HepG2 (cell line): ENCODE data around the gene SMYD2. TPM values are rescaled to one million over a fixed set of nuclear protein-coding genes. Genes with fewer than 3 reads are reported as not detected.
A peak's percentile ranks its signal among the peaks of the same experiment; 100 is the strongest.

Experiments
- ATAC-seq: fragments of 200-7000 bp; cut with Tn5 transposase; 3 replicates; pipeline ENCODE4 v1.9.1; 2020; ENCODE audit warnings: mild to moderate bottlenecking, moderate library complexity
- BruUV-seq: library from RNA; stranded (reverse); fragments of 400-500 nt; replicated peaks from 2 replicates; lab custom pipeline; 2021; lab: Mats Ljungman, UMichigan
- CTCF ChIA-PET: fragments of 300-600 bp; formaldehyde crosslinking; extraction: SDS; loops from one replicate; lab custom pipeline; 2021; ENCODE audit warnings: low total read pairs, inconsistent platforms, low intra/inter-chr PET ratio; lab: Yijun Ruan, JAX
- POLR2A ChIA-PET: fragments of 350-600 bp; sonication (Branson Sonifier 250); formaldehyde crosslinking; loops from one replicate; lab custom pipeline; 2020; ENCODE audit warnings: antibody characterized with exemption, inconsistent platforms; lab: Yijun Ruan, JAX
- DNase-seq: peaks from one replicate; pipeline ENCODE4 v3.0.0-alpha.2; 2015; ENCODE audit warnings: low spot score
- FAIRE-seq: peaks from 3 replicates; lab custom pipeline; 2011; peaks lifted over from hg19 to GRCh38; lab: Jason Lieb, UNC
- H2AFZ ChIP-seq: one replicate; pipeline ENCODE4 v1.6.1; 2011; ENCODE audit warnings: low read length, inconsistent platforms
- H3K27ac ChIP-seq: fragments of 300-600 bp; 3 replicates; pipeline ENCODE4 v1.8.0; 2011; ENCODE audit warnings: mixed run types, mild to moderate bottlenecking, mixed read lengths, low read length, inconsistent platforms; ENCODE audit not compliant: insufficient read depth; ENCODE audit errors: extremely low read length
- H3K27me3 ChIP-seq, 2 experiments: fragments of 200-600 bp in 1 of 2; 2 replicates in 1 of 2; 3 replicates in 1 of 2; pipeline versions ENCODE4 v1.6.0 to v1.8.0; 2011; ENCODE audit warnings: low read length in 2 of 2, mild to moderate bottlenecking in 2 of 2, moderate library complexity in 2 of 2, inconsistent platforms in 1 of 2; ENCODE audit not compliant: insufficient read depth in 2 of 2, control insufficient read depth in 1 of 2
- H3K36me3 ChIP-seq, 2 experiments: fragments of 200-600 bp in 1 of 2; replicated peaks in 1 of 2; 2 replicates in 1 of 2; 3 replicates in 1 of 2; pipeline versions ENCODE4 v1.5.1 to v1.8.0; 2011; ENCODE audit warnings: low read length in 2 of 2, inconsistent platforms in 1 of 2; ENCODE audit not compliant: insufficient read depth in 2 of 2, control insufficient read depth in 1 of 2
- H3K4me1 ChIP-seq: 2 replicates; pipeline ENCODE4 v1.5.1; 2012; ENCODE audit warnings: low read length, inconsistent platforms; ENCODE audit not compliant: insufficient read depth
- H3K4me2 ChIP-seq: 2 replicates; pipeline ENCODE4 v1.6.0; 2011; ENCODE audit warnings: low read depth, low read length, inconsistent platforms
- H3K4me3 ChIP-seq, 3 experiments: fragments of 200-600 bp in 1 of 3; sonication (generic), shearing (Covaris generic) in 1 of 3; replicated peaks in 1 of 3; 2 replicates each; pipeline ENCODE4 v1.5.1; 2011 to 2016; ENCODE audit warnings: low read length in 3 of 3, inconsistent platforms in 2 of 3, low read depth in 2 of 3, mild to moderate bottlenecking in 2 of 3, control low read depth in 1 of 3, mixed read lengths in 1 of 3; ENCODE audit not compliant: insufficient read depth in 1 of 3
- H3K79me2 ChIP-seq: one replicate; pipeline ENCODE4 v1.6.1; 2011; ENCODE audit warnings: low read length, inconsistent platforms; ENCODE audit not compliant: insufficient read depth
- H3K9ac ChIP-seq: 2 replicates; pipeline ENCODE4 v1.6.0; 2011; ENCODE audit warnings: mild to moderate bottlenecking, low read depth, low read length, inconsistent platforms; ENCODE audit not compliant: insufficient read depth
- H3K9me3 ChIP-seq: 2 replicates; pipeline ENCODE4 v1.5.1; 2012; ENCODE audit warnings: mild to moderate bottlenecking, low read length
- H4K20me1 ChIP-seq: 2 replicates; pipeline ENCODE4 v1.6.0; 2011; ENCODE audit warnings: inconsistent platforms, mild to moderate bottlenecking, low read length, moderate library complexity; ENCODE audit not compliant: insufficient read depth
- AGO1 ChIP-seq: fragments of 200-400 bp; formaldehyde crosslinking; IDR thresholded peaks from 2 replicates; pipeline ENCODE4 v1.6.1; 2017; ENCODE audit warnings: mild to moderate bottlenecking, low read depth, low read length, moderate library complexity; ENCODE audit not compliant: poor library complexity, severe bottlenecking
- AGO2 ChIP-seq: fragments of 200-400 bp; formaldehyde crosslinking; optimal IDR thresholded peaks from 2 replicates; pipeline ENCODE3; 2017; ENCODE audit warnings: mild to moderate bottlenecking, low read depth, low read length, moderate library complexity
- GZF1 ChIP-seq: sonication (generic); formaldehyde crosslinking; IDR thresholded peaks from 2 replicates; pipeline ENCODE4 v1.5.1; 2020; ENCODE audit warnings: mild to moderate bottlenecking, missing genetic modification reagents
- KDM4B ChIP-seq: sonication (generic); formaldehyde crosslinking; IDR thresholded peaks from 2 replicates; pipeline ENCODE4 v1.4.0; 2020; ENCODE audit warnings: missing genetic modification reagents
- MTA3 ChIP-seq: sonication (generic); formaldehyde crosslinking; IDR thresholded peaks from 2 replicates; pipeline ENCODE4 v1.4.0; 2020; ENCODE audit warnings: missing genetic modification reagents
- SNAPC2 ChIP-seq: sonication (generic); formaldehyde crosslinking; IDR thresholded peaks from 2 replicates; pipeline ENCODE4 v1.8.1; 2022; ENCODE audit warnings: mild to moderate bottlenecking, missing genetic modification reagents
- SPEN ChIP-seq: sonication (generic); formaldehyde crosslinking; IDR thresholded peaks from 2 replicates; pipeline ENCODE4 v1.5.1; 2020; ENCODE audit warnings: low read depth, mild to moderate bottlenecking, missing genetic modification reagents
- TAF15 ChIP-seq: fragments of 200-400 bp; formaldehyde crosslinking; IDR thresholded peaks from one replicate; pipeline ENCODE4 v1.6.1; 2018; ENCODE audit warnings: mild to moderate bottlenecking, low read depth, low read length; ENCODE audit not compliant: poor library complexity, severe bottlenecking
- ZC3H13 ChIP-seq: sonication (generic); formaldehyde crosslinking; IDR thresholded peaks from 2 replicates; pipeline ENCODE4 v1.8.1; 2023; ENCODE audit warnings: mild to moderate bottlenecking, missing genetic modification reagents, moderate library complexity
- ZNF577 ChIP-seq: sonication (generic); formaldehyde crosslinking; IDR thresholded peaks from 2 replicates; pipeline ENCODE4 v1.4.0; 2020; ENCODE audit warnings: mild to moderate bottlenecking, low read depth, missing genetic modification reagents, borderline replicate concordance
- ZNF652 ChIP-seq: IDR thresholded peaks from 2 replicates; pipeline ENCODE4 v1.6.1; 2016; ENCODE audit warnings: low read depth, borderline replicate concordance
- WGBS: methylation state at CpG from one replicate; pipeline ENCODE4 v1.1.6; 2017; ENCODE audit warnings: low lambda C conversion rate; 5-methylcytosine and 5-hydroxymethylcytosine counted together
- in situ Hi-C: cut with HindIII; loops from 2 replicates; pipeline ENCODE4 v1.10.0; 2017; ENCODE audit warnings: low pct_unique_long_range_greater_than_20kb; ENCODE audit not compliant: extremely low pct_ligation_motif_present
- intact Hi-C: fragments of 100-400 bp; cut with micrococcal nuclease; formaldehyde crosslinking; loops from one replicate; pipeline ENCODE4 v1.10.0; 2022; ENCODE audit not compliant: unreplicated experiment
- polyA plus RNA-seq, 8 experiments: library from polyadenylated mRNA; depleted of rRNA in 3 of 8; stranded (reverse) in 7 of 8; unstranded in 1 of 8; fragments of >200 nt; fragmentation: Illumina TruSeq in 4 of 8; extraction: Trizol in 4 of 8; gene quantifications; 2 replicates each; pipeline versions ENCODE4 v1.2.1 to v1.2.3, GENCODE V29; 2011 to 2016; ENCODE audit warnings: low read depth in 4 of 8, missing spikeins in 1 of 8, mixed read lengths in 1 of 8; ENCODE audit not compliant: insufficient read depth in 1 of 8
- total RNA-seq, 5 experiments: library from RNA; depleted of rRNA; stranded (reverse); fragments of >200 nt; fragmentation: Illumina TruSeq; extraction: Trizol; gene quantifications; 2 replicates each; pipeline ENCODE4 v1.2.3, GENCODE V29; 2016; ENCODE audit warnings: low read depth in 1 of 5
- TF ChIP-seq, protein P1 (sequence below): sonication (generic); formaldehyde crosslinking; IDR thresholded peaks from 2 replicates; pipeline ENCODE4 v1.9.0; 2021; ENCODE audit warnings: missing genetic modification reagents, borderline replicate concordance

SMYD2 gene
- total and polyA plus RNA-seq, 2 of the 13 experiments (the other 11 are each of a cell fraction or from before 2014, with no cell fraction given): 72.7 to 139 TPM

DNA sequence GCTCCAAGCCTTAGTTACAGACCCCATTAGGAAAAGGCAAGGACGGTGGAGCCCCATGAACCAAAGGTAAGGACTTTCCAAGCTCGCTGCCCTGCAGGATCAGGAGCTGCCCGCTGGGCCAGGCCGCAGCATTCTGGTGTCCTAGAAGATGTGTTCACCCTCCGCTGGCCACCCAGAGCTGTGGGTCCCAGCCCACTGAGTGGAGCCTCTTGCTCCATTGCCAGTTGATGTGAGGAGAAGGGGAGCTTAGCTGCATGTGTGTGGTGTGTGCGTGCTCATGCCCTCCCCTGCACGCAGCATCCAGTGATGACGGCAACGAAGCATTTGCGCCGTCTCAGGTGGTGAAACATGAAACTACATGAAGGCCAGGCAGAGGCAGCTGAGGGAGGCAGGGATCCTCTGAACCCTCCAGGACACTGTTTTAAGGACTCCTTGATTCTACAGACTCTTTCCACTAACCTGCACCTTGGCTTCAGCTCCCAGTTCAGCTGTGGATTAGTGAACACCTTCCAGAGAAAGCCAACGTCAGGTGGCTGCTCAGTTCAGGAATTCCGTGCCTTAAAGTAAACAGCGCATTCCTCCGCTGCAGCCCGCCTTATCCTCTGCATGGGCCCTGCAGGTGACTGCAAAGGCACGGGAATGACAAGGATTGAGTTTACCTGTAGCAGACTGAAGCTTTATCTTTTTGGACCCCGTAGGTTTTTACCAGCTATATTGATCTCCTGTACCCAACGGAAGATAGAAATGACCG, 48.7 kb downstream of the SMYD2 start:
- peaks cover 20 to 79% of the 10 kb centered on the region in 2 experiments for H3K36me3 ChIP-seq
- H3K4me2 ChIP-seq: no peak overlapping the region
- no peak for DNase-seq
- ChIA-PET CTCF (interaction anchor here (0.7 to 8.2 kb wide), 4 partner anchors 68 to 1206 kb away, joined by 3 to 82 read pairs (median 10); no protein-coding TSS in a partner anchor), POLR2A (no interaction called here)
- WGBS: 97% methylated on average over 15 of the region's 20 CpGs
- no peaks in the 10 kb centered on the region for H3K79me2 ChIP-seq
- H3K9me3 ChIP-seq: no peaks in the 10 kb centered on the region
- no peak for FAIRE-seq
- peaks cover 3% of the 10 kb centered on the region for H4K20me1 ChIP-seq
- H3K27ac ChIP-seq: no peak overlapping the region
- in situ Hi-C loops (loop anchor here (5.0 to 10.0 kb wide), 3 partner anchors 67 to 255 kb away; no protein-coding TSS in a partner anchor), intact Hi-C loops (loop anchor here (1.0 to 10.0 kb wide), 3 partner anchors 115 to 1205 kb away; no protein-coding TSS in a partner anchor)
- H3K9ac ChIP-seq: no peak overlapping the region
- ATAC-seq: no peak
- H3K27me3 ChIP-seq: no peaks in the 10 kb centered on the region
- H3K4me3 ChIP-seq: no peak overlapping the region
- TF ChIP-seq AGO2: peak; percentile 25
- TF ChIP-seq SPEN (CRISPR knock-in tag): no peak
- peak; percentile 33 for TF ChIP-seq AGO1
- BruUV-seq: no TSS peak
- no peaks in the 10 kb centered on the region for H3K4me1 ChIP-seq
- no peak overlapping the region for H2AFZ ChIP-seq

DNA sequence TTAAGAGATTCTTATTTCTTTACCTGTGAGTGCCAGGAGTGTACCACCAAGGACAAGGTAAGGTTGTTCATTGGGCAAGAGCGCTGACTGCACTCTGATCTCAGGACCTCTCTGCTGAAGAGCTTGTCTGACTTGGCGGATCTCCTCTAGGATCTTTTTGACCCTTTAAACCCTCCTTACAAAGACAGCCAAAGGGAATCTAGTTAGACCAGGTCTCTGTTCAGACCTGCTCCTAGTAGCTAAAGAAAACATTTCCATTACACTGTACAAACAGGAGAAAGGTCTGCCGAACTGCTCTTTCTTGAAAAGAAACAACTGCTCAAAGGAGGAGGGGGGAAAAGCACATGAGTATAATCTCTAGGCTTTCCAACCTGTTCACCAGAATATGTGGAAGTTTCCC, 49.3 kb downstream of the SMYD2 start:
- FAIRE-seq (no peak), ATAC-seq (no peak), DNase-seq (no peak)
- CTCF ChIA-PET: interaction anchor here (8.2 kb wide), 1 partner anchor 68 kb away, joined by 82 read pairs; no protein-coding TSS in a partner anchor
- Histone ChIP-seq H3K79me2 (no peaks in the 10 kb centered on the region), H4K20me1 (peaks cover 3% of the 10 kb centered on the region), H2AFZ (no peak overlapping the region), H3K9me3 (no peaks in the 10 kb centered on the region), H3K4me3 (no peak overlapping the region), H3K4me1 (no peaks in the 10 kb centered on the region), H3K9ac (no peak overlapping the region), H3K27ac (no peak overlapping the region), H3K36me3 (peaks cover 23 to 79% of the 10 kb centered on the region in 2 experiments), H3K4me2 (no peak overlapping the region), H3K27me3 (no peaks in the 10 kb centered on the region)
- BruUV-seq: no TSS peak
- intact Hi-C loops: loop anchor here (10.0 kb wide), 1 partner anchor 1195 kb away; no protein-coding TSS in a partner anchor
- WGBS: 93% methylated on average over 3 of the region's 3 CpGs
- POLR2A ChIA-PET: no interaction called here
- in situ Hi-C loops: loop anchor here (5.0 to 10.0 kb wide), 3 partner anchors 68 to 255 kb away; no protein-coding TSS in a partner anchor
- no peak for TF ChIP-seq ZC3H13 (CRISPR knock-in tag)
- TF ChIP-seq, protein P1, sequence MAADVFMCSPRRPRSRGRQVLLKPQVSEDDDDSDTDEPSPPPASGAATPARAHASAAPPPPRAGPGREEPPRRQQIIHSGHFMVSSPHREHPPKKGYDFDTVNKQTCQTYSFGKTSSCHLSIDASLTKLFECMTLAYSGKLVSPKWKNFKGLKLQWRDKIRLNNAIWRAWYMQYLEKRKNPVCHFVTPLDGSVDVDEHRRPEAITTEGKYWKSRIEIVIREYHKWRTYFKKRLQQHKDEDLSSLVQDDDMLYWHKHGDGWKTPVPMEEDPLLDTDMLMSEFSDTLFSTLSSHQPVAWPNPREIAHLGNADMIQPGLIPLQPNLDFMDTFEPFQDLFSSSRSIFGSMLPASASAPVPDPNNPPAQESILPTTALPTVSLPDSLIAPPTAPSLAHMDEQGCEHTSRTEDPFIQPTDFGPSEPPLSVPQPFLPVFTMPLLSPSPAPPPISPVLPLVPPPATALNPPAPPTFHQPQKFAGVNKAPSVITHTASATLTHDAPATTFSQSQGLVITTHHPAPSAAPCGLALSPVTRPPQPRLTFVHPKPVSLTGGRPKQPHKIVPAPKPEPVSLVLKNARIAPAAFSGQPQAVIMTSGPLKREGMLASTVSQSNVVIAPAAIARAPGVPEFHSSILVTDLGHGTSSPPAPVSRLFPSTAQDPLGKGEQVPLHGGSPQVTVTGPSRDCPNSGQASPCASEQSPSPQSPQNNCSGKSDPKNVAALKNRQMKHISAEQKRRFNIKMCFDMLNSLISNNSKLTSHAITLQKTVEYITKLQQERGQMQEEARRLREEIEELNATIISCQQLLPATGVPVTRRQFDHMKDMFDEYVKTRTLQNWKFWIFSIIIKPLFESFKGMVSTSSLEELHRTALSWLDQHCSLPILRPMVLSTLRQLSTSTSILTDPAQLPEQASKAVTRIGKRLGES (CRISPR knock-in tag): no peak
- TF ChIP-seq ZNF652 (CRISPR knock-in tag): no peak
- no peak for TF ChIP-seq ZNF577 (CRISPR knock-in tag)
- no peak for TF ChIP-seq MTA3 (CRISPR knock-in tag)
- no peak for TF ChIP-seq GZF1 (CRISPR knock-in tag)
- no peak for TF ChIP-seq TAF15
- no peak for TF ChIP-seq SNAPC2 (CRISPR knock-in tag)
- no peak for TF ChIP-seq KDM4B
